ENCODE results near the gene ATP5F1C.

The ATP5F1C gene

DNA sequence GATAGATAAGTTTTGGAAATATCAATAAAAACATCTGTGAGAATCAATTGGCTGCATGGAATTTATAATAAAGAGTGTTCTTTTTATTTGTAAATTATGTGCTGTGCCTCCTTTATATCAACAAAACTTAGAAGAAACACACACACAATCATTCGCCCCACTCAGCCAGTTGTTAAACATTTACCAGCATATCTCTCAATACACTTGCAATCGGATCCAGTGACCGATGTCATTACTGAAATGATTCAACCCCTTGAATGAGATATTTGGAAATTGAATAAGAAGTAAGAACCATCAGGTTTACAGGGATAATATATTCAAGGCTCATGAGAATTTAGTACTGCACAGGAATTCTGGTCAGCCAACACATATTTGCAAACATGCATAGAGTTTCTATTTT is 65.9 kb downstream of the ATP5F1C start:
- WGBS = 96% methylated on average over 3 of the region's 3 CpGs
- peaks cover 28% of the 10 kb centered on the region for H3K4me1 ChIP-seq (ENCODE audit: insufficient read depth, low read length)
- no peaks in the 10 kb centered on the region for H3K27me3 ChIP-seq (ENCODE audit: insufficient read depth, low read length)
- H3K36me3 ChIP-seq (ENCODE audit: insufficient read depth, low read length) = no peaks in the 10 kb centered on the region
- no peak overlapping the region; the same call in 1 of the 2 replicates for H3K27ac ChIP-seq (ENCODE audit: low read depth, low read length)
- no peak overlapping the region for H3K4me3 ChIP-seq (ENCODE audit: low read length)
- no peaks in the 10 kb centered on the region for H3K9me3 ChIP-seq (ENCODE audit: insufficient read depth, low read depth, low read length)
- H3K9ac ChIP-seq (ENCODE audit: low read depth, low read length) = no peak overlapping the region

GRCh38 chr10:7855205-7855604 is 67.2 kb downstream of the ATP5F1C start:
- no peaks in the 10 kb centered on the region; the same call in 1 of the 2 replicates for H3K9me3 ChIP-seq (ENCODE audit: insufficient read depth, low read depth, low read length)
- peak overlapping the region; percentile 44; the same call in 1 of the 2 replicates for H3K9ac ChIP-seq (ENCODE audit: low read depth, low read length)
- no peaks in the 10 kb centered on the region for H3K36me3 ChIP-seq (ENCODE audit: insufficient read depth, low read length)
- peaks cover 28% of the 10 kb centered on the region for H3K4me1 ChIP-seq (ENCODE audit: insufficient read depth, low read length)
- 82% methylated on average over 4 of the region's 4 CpGs for WGBS
- H3K27ac ChIP-seq (ENCODE audit: low read depth, low read length) = peak overlapping the region; percentile 27
- no peaks in the 10 kb centered on the region for H3K27me3 ChIP-seq (ENCODE audit: insufficient read depth, low read length)
- no peak overlapping the region for H3K4me3 ChIP-seq (ENCODE audit: low read length)

DNA sequence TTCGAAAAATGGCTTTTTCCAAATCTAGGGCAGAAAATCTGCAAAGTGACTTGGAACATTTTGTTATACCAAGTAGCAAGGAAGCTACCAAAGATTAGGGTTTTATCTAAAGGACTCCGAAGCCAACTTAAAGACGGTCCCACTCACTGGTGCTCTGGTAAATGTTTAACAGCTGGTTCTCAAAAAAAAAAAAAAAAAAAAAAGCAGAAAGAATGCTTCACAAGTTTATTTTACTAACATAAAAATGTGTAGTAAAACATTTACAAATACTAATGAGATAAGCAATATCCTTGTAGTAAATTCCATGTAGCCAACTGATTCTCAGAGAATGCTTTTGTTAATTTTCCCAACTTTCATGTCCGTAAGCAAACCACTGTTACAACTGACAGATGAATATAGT is 68.7 kb downstream of the ATP5F1C start:
- Histone ChIP-seq H3K27ac (ENCODE audit: low read depth, low read length) (no peak overlapping the region), H3K4me3 (ENCODE audit: low read length) (no peak overlapping the region), H3K9me3 (ENCODE audit: insufficient read depth, low read depth, low read length) (peaks cover 7% of the 10 kb centered on the region), H3K36me3 (ENCODE audit: insufficient read depth, low read length) (no peaks in the 10 kb centered on the region), H3K9ac (ENCODE audit: low read depth, low read length) (no peak overlapping the region), H3K27me3 (ENCODE audit: insufficient read depth, low read length) (no peaks in the 10 kb centered on the region), H3K4me1 (ENCODE audit: insufficient read depth, low read length) (peaks cover 21% of the 10 kb centered on the region)
- WGBS = 33% methylated on average over 3 of the region's 4 CpGs

DNA sequence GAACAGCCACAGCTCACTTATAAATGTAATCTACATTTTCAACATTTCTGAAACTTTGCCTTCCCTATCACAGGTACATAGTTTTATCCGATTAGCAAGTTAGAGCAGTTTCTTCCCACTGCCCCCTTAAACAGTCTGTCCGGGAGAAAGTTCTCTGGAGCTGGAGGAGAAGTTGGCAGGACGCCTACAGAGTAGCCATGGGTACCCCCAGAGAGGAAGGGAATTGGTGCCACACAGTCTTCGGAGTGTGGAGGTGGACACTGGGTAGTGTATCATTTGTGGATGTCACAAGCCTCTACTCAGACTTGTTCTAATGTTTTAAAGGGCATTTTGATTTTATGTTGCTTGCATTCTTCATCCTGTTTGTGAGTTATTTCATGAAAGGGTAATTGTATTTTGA is 69.3 kb downstream of the ATP5F1C start:
- H3K36me3 ChIP-seq (ENCODE audit: insufficient read depth, low read length) = 0 out of 2 replicates have a peak, but pooled peaks cover 3% of the 10 kb centered on the region
- 90% methylated on average over 4 of the region's 4 CpGs for WGBS

More for the DNA sequence above, 69.3 kb downstream of the ATP5F1C start:
- peaks cover 12% of the 10 kb centered on the region for H3K9me3 ChIP-seq (ENCODE audit: insufficient read depth, low read depth, low read length)
- H3K9ac ChIP-seq (ENCODE audit: low read depth, low read length) = no peak overlapping the region
- peaks cover 21% of the 10 kb centered on the region for H3K4me1 ChIP-seq (ENCODE audit: insufficient read depth, low read length)
- no peaks in the 10 kb centered on the region for H3K27me3 ChIP-seq (ENCODE audit: insufficient read depth, low read length)
- no peak overlapping the region for H3K4me3 ChIP-seq (ENCODE audit: low read length)
- H3K27ac ChIP-seq (ENCODE audit: low read depth, low read length) = no peak overlapping the region
